Testis (tissue), 3 donors: ENCODE data around the gene ZNF599. TPM values are rescaled to one million over a fixed set of nuclear protein-coding genes. Genes with fewer than 3 reads are reported as not detected.

ENCODE experiments used
- DNase-seq: peaks from one replicate; pipeline ENCODE4 v3.0.0-alpha.2; 2019
- H3K27ac ChIP-seq, 2 donors: fragments of 200-600 bp; sonication (generic); one replicate each; pipeline ENCODE4 v1.5.1; 2019
- H3K27me3 ChIP-seq: fragments of 200-600 bp; sonication (generic); one replicate; pipeline ENCODE4 v1.5.1; 2019
- H3K36me3 ChIP-seq: fragments of 200-600 bp; sonication (generic); one replicate; pipeline ENCODE4 v1.5.1; 2017; ENCODE audit warnings: low read depth; ENCODE audit errors: missing control alignments
- H3K4me1 ChIP-seq: fragments of 200-600 bp; sonication (generic); one replicate; pipeline ENCODE4 v1.5.1; 2019
- H3K4me3 ChIP-seq, 2 donors: fragments of 200-600 bp; sonication (generic); one replicate each; pipeline ENCODE4 v1.5.1; 2017 to 2019
- H3K9me3 ChIP-seq: fragments of 200-600 bp; sonication (generic); one replicate; pipeline ENCODE4 v1.5.1; 2017
- POLR2A ChIP-seq: fragments of 450-650 bp; IDR thresholded peaks from one replicate; pipeline ENCODE4 v1.6.1; 2017; ENCODE audit warnings: antibody characterized with exemption, mild to moderate bottlenecking, moderate library complexity
- WGBS, 2 donors: methylation state at CpG; one replicate each; pipeline ENCODE4 v1.1.5; 2018; 5-methylcytosine and 5-hydroxymethylcytosine counted together
- intact Hi-C: fragments of 100-400 bp; cut with DNase I; formaldehyde crosslinking; loops from one replicate; pipeline ENCODE4 v1.15.1; 2023; ENCODE audit warnings: low total_unique reads
- polyA plus RNA-seq: library from polyadenylated mRNA; stranded (reverse); fragments of 350-450 nt; fragmentation: Illumina TruSeq; extraction: RNeasy Lipid Tissue Mini Kit (QIAGEN cat#74804); gene quantifications from one replicate; pipeline ENCODE4 v1.2.3, GENCODE V29; 2014; ENCODE audit warnings: low read depth, low replicate concordance; ENCODE audit not compliant: insufficient read depth
- total RNA-seq, 2 donors: library from RNA; depleted of rRNA; stranded (reverse); fragments of >200 nt; gene quantifications; one replicate each; pipeline ENCODE4 v1.2.3, GENCODE V29; 2016
- TF ChIP-seq, protein P1 (sequence below), 3 experiments: fragments of 450-650 bp in 2 of 3; fragments of 200-600 bp in 1 of 3; sonication (generic) in 1 of 3; IDR thresholded peaks; one replicate each; pipeline ENCODE4 v1.5.1; 2016 to 2019; ENCODE audit warnings: antibody characterized with exemption in 3 of 3, mild to moderate bottlenecking in 2 of 3, moderate library complexity in 1 of 3

ZNF599 gene
- total and polyA plus RNA-seq, 3 donors from 2014 or later, result 18.3 to 27.1 (median 26.4) TPM

- no peak for DNase-seq
- 62 to 68% methylated on average over 2 of the region's 2 CpGs for WGBS, 2 donors
- intact Hi-C loops, result no loop called here
- H3K4me3 ChIP-seq, result no peak overlapping the region
- no peaks in the 10 kb centered on the region for H3K9me3 ChIP-seq
- no peaks in the 10 kb centered on the region for H3K36me3 ChIP-seq
- H3K27me3 ChIP-seq, result no peaks in the 10 kb centered on the region
- H3K4me1 ChIP-seq, result no peaks in the 10 kb centered on the region
- H3K27ac ChIP-seq, result no peak overlapping the region
- TF ChIP-seq, protein P1, sequence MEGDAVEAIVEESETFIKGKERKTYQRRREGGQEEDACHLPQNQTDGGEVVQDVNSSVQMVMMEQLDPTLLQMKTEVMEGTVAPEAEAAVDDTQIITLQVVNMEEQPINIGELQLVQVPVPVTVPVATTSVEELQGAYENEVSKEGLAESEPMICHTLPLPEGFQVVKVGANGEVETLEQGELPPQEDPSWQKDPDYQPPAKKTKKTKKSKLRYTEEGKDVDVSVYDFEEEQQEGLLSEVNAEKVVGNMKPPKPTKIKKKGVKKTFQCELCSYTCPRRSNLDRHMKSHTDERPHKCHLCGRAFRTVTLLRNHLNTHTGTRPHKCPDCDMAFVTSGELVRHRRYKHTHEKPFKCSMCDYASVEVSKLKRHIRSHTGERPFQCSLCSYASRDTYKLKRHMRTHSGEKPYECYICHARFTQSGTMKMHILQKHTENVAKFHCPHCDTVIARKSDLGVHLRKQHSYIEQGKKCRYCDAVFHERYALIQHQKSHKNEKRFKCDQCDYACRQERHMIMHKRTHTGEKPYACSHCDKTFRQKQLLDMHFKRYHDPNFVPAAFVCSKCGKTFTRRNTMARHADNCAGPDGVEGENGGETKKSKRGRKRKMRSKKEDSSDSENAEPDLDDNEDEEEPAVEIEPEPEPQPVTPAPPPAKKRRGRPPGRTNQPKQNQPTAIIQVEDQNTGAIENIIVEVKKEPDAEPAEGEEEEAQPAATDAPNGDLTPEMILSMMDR (IDR thresholded peaks at IDR 0.05), result no peak
- no peak for TF ChIP-seq POLR2A
These were observed 15.1 kb upstream of the ZNF599 start for GRCh38 chr19:34788074-34788473.

DNA sequence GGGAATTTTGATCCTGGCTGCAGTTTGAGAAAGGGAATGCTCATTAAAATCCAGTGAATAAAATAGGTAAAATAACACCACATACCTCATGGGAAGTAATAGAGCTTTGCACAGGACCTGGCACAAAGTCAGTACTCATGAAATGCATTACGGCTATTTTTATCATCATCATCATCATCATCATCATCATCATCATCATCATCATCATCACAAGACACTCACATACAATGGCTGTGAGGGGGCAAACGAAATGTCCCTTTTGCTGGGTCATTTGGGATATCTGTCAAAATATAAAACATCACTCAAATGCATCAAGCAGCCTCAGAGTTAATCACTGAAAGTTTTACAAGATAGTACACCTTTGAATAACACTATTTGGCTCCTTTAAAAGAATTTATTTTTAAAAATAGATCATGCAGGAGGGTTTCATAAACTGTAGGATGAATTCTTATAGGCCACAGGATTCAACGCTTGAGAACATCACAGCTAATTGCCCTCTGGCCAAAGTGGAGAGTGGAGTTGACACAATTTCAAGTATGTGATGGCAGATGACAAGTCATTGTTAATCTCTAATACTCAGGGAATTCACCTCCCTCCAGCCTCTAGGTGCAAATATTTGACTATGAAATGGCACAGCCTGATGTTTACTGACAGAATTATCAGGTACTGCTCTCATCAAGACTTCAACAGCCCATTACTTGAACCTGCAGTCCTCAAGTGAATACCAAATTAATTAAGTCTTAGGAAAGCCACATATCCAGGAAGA lies 14.2 kb upstream of the ZNF599 start:
- H3K27ac ChIP-seq, result no peak overlapping the region
- no peaks in the 10 kb centered on the region for H3K36me3 ChIP-seq
- no peaks in the 10 kb centered on the region for H3K27me3 ChIP-seq
- 77 to 82% methylated on average over 3 of the region's 3 CpGs for WGBS, 2 donors
- intact Hi-C loops, result no loop called here
- H3K9me3 ChIP-seq, result no peaks in the 10 kb centered on the region
- no peak for TF ChIP-seq POLR2A
- TF ChIP-seq, protein P1 (IDR thresholded peaks at IDR 0.05), result no peak
- DNase-seq, result no peak
- H3K4me1 ChIP-seq, result no peaks in the 10 kb centered on the region
- no peak overlapping the region for H3K4me3 ChIP-seq

GRCh38 chr19:34786236-34786635 lies 13.2 kb upstream of the ZNF599 start:
- DNase-seq, result no peak
- intact Hi-C loops, result no loop called here
- H3K4me3 ChIP-seq, result no peak overlapping the region
- H3K9me3 ChIP-seq, result no peaks in the 10 kb centered on the region
- no peaks in the 10 kb centered on the region for H3K27me3 ChIP-seq
- 75 to 77% methylated on average over 5 of the region's 5 CpGs for WGBS, 2 donors
- H3K27ac ChIP-seq, result no peak overlapping the region
- no peaks in the 10 kb centered on the region for H3K36me3 ChIP-seq
- no peak for TF ChIP-seq POLR2A
- TF ChIP-seq, protein P1 (IDR thresholded peaks at IDR 0.05), result no peak
- no peaks in the 10 kb centered on the region for H3K4me1 ChIP-seq

- intact Hi-C loops, result no loop called here
- DNase-seq, result no peak
- Histone ChIP-seq H3K27me3 (no peaks in the 10 kb centered on the region), H3K4me3 (no peak overlapping the region), H3K36me3 (no peaks in the 10 kb centered on the region), H3K9me3 (no peaks in the 10 kb centered on the region), H3K4me1 (no peaks in the 10 kb centered on the region), H3K27ac (no peak overlapping the region)
- no peak for TF ChIP-seq POLR2A
- TF ChIP-seq, protein P1 (IDR thresholded peaks at IDR 0.05), result no peak
- 71 to 75% methylated on average over 3 of the region's 3 CpGs for WGBS, 2 donors
These were observed 6.6 kb upstream of the ZNF599 start for GRCh38 chr19:34779652-34780051.

DNA sequence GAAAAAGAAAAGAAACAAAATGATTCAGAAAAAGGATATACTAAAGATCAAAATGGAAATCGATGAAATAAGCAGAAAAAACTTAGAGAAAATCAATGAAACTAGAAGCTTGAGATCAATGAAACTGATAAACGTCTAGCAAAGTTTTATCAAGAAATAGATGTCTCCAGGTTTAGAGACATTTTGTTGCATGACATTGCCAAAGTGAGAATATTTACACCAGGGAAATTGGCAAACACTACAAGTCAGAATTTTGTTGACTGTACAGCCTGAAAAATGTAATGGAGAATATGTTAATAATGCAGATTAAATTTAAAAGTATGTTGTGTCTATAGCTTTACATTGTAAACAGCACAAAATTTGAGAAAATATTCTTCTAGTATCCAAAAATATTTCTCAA lies 5.3 kb upstream of the ZNF599 start:
- H3K9me3 ChIP-seq, result no peaks in the 10 kb centered on the region
- 76 to 80% methylated on average over 2 of the region's 2 CpGs for WGBS, 2 donors
- no peaks in the 10 kb centered on the region for H3K36me3 ChIP-seq
- no peak overlapping the region for H3K4me3 ChIP-seq
- DNase-seq, result no peak
- intact Hi-C loops, result no loop called here
- H3K27ac ChIP-seq, result no peak overlapping the region
- no peaks in the 10 kb centered on the region for H3K27me3 ChIP-seq
- TF ChIP-seq, protein P1 (IDR thresholded peaks at IDR 0.05), result no peak
- no peak for TF ChIP-seq POLR2A
- H3K4me1 ChIP-seq, result no peaks in the 10 kb centered on the region
